H1 (cell line): Measurements from ENCODE around the gene TMEM117.

Source experiments
- CEBPB ChIP-seq: IDR thresholded peaks from 2 replicates; pipeline ENCODE4 v1.6.1; 2012; ENCODE audit warnings: low read depth, low read length
- EP300 ChIP-seq, 2 experiments: IDR thresholded peaks; 1 replicate in 1 of 2; 2 replicates in 1 of 2; pipeline ENCODE4 v1.6.1; 2011 to 2012; ENCODE audit warnings: low read depth in 2 of 2, low read length in 2 of 2, mild to moderate bottlenecking in 2 of 2, borderline replicate concordance in 1 of 2, inconsistent platforms in 1 of 2, moderate library complexity in 1 of 2
- GABPA ChIP-seq: IDR thresholded peaks from 2 replicates; pipeline ENCODE4 v1.6.1; 2011; ENCODE audit warnings: mild to moderate bottlenecking, low read length, moderate library complexity, borderline replicate concordance; ENCODE audit not compliant: insufficient read depth
- JUN ChIP-seq: IDR thresholded peaks from 2 replicates; pipeline ENCODE4 v1.6.1; 2011; ENCODE audit warnings: low read depth, mild to moderate bottlenecking, improper control_type of control experiment, low read length
- NRF1 ChIP-seq: IDR thresholded peaks from 2 replicates; pipeline ENCODE4 v1.6.1; 2011; ENCODE audit warnings: mild to moderate bottlenecking, low read depth, low read length, improper control_type of control experiment
- POLR2A ChIP-seq, 2 experiments: IDR thresholded peaks; 1 replicate in 1 of 2; 2 replicates in 1 of 2; pipeline ENCODE4 v1.6.1; 2011; ENCODE audit warnings: low read depth in 2 of 2, low read length in 2 of 2, mild to moderate bottlenecking in 2 of 2; ENCODE audit errors: control extremely low read depth in 1 of 2
- RAD21 ChIP-seq, 2 experiments: IDR thresholded peaks in 1 of 2; conservative IDR thresholded peaks in 1 of 2; 2 replicates each; pipeline ENCODE4 v1.6.1; 2011; ENCODE audit warnings: low read depth in 2 of 2, low read length in 2 of 2, improper control_type of control experiment in 1 of 2, inconsistent platforms in 1 of 2, mild to moderate bottlenecking in 1 of 2, moderate library complexity in 1 of 2
- RBBP5 ChIP-seq: IDR thresholded peaks from 2 replicates; pipeline ENCODE4 v1.7.1; 2012; ENCODE audit warnings: low read depth, mild to moderate bottlenecking, inconsistent platforms, low read length, moderate library complexity, borderline replicate concordance
- RFX5 ChIP-seq: IDR thresholded peaks from 2 replicates; pipeline ENCODE4 v1.6.1; 2011; ENCODE audit warnings: low read depth, low read length, improper control_type of control experiment, borderline replicate concordance
- ZNF274 ChIP-seq: IDR thresholded peaks from 2 replicates; pipeline ENCODE4 v1.7.0; 2012; ENCODE audit warnings: low read length, borderline replicate concordance; ENCODE audit errors: extremely low read depth
- TF ChIP-seq, protein P1 (sequence below): IDR thresholded peaks from 2 replicates; pipeline ENCODE4 v1.6.1; 2011; ENCODE audit warnings: low read depth, mild to moderate bottlenecking, low read length; ENCODE audit not compliant: insufficient read depth
- TF ChIP-seq, protein P2 (sequence below), 3 experiments: IDR thresholded peaks; 1 replicate in 2 of 3; 2 replicates in 1 of 3; pipeline versions ENCODE4 v1.5.1 to v1.6.1; 2011; ENCODE audit warnings: low read length in 3 of 3, mild to moderate bottlenecking in 3 of 3, inconsistent platforms in 2 of 3, low read depth in 1 of 3, moderate library complexity in 1 of 3; ENCODE audit not compliant: insufficient read depth in 1 of 3; ENCODE audit errors: control extremely low read depth in 1 of 3
- TF ChIP-seq, protein P3 (sequence below): IDR thresholded peaks from 2 replicates; pipeline ENCODE4 v1.6.1; 2012; ENCODE audit warnings: inconsistent platforms

DNA sequence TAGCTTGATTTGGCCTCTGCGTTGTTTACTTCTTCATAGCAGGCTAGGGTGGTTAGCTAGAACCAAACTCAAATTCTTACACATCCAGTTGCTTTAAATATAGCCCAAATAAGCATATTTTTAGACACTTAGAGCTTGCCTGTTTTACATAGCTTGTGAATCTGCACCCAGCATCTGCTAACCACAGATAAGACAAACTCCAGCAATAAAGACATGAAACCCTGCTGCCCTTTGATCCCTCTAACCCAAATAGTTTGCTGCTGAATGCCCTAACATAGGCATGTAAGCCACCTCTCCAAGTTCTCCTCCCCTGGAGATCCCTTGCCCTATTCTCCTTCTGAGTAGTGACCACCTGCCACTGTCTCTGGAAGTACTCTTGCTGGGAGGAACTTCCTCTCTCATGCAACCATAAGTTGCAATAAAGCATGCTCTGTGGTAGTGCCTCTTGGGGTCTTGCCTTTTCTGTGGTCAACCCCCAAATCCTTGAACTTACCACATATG is 185.6 kb downstream of the TMEM117 start:
- TF ChIP-seq NRF1 (no peak), RAD21 (IDR thresholded peaks at IDR 0.05 in 1 of 2, conservative IDR thresholded peaks at IDR 0.05 in 1 of 2; ENCODE audit: low read depth in 2 of 2, low read length in 2 of 2) (no peak), ZNF274 (no peak), JUN (no peak), EP300 (IDR thresholded peaks at IDR 0.05; ENCODE audit: borderline replicate concordance in 1 of 2, low read depth in 2 of 2, low read length in 2 of 2) (no peak), POLR2A (IDR thresholded peaks at IDR 0.05; ENCODE audit: control extremely low read depth in 1 of 2, low read depth in 2 of 2, low read length in 2 of 2) (no peak), RFX5 (no peak), CEBPB (no peak), GABPA (no peak), RBBP5 (no peak)
- TF ChIP-seq, protein P1, sequence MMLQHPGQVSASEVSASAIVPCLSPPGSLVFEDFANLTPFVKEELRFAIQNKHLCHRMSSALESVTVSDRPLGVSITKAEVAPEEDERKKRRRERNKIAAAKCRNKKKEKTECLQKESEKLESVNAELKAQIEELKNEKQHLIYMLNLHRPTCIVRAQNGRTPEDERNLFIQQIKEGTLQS, result no peak
- TF ChIP-seq, protein P2, sequence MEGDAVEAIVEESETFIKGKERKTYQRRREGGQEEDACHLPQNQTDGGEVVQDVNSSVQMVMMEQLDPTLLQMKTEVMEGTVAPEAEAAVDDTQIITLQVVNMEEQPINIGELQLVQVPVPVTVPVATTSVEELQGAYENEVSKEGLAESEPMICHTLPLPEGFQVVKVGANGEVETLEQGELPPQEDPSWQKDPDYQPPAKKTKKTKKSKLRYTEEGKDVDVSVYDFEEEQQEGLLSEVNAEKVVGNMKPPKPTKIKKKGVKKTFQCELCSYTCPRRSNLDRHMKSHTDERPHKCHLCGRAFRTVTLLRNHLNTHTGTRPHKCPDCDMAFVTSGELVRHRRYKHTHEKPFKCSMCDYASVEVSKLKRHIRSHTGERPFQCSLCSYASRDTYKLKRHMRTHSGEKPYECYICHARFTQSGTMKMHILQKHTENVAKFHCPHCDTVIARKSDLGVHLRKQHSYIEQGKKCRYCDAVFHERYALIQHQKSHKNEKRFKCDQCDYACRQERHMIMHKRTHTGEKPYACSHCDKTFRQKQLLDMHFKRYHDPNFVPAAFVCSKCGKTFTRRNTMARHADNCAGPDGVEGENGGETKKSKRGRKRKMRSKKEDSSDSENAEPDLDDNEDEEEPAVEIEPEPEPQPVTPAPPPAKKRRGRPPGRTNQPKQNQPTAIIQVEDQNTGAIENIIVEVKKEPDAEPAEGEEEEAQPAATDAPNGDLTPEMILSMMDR (IDR thresholded peaks at IDR 0.05; ENCODE audit: control extremely low read depth in 1 of 3, insufficient read depth in 1 of 3, low read depth in 1 of 3, low read length in 3 of 3), result no peak
- TF ChIP-seq, protein P3, sequence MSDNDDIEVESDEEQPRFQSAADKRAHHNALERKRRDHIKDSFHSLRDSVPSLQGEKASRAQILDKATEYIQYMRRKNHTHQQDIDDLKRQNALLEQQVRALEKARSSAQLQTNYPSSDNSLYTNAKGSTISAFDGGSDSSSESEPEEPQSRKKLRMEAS, result no peak
